MM.1S (cell line): ENCODE results near the gene CAMK2N1.

Experiments used
- EZH2 ChIP-seq: fragments of 300-600 bp; sonication (generic); optimal IDR thresholded peaks from 2 replicates; pipeline ENCODE3; 2017; ENCODE audit warnings: low read depth, mild to moderate bottlenecking, antibody characterized with exemption, low read length, mixed read lengths
- EZH2phosphoT487 ChIP-seq: fragments of 300-600 bp; sonication (generic); IDR thresholded peaks from 2 replicates; pipeline ENCODE4 v1.6.1; 2018; ENCODE audit warnings: antibody characterized with exemption, low read length
- TF ChIP-seq, protein P1 (sequence below): fragments of 300-600 bp; sonication (generic); IDR thresholded peaks from 2 replicates; pipeline ENCODE4 v1.5.1; 2016; ENCODE audit warnings: antibody characterized with exemption, low read length, mixed read lengths

DNA sequence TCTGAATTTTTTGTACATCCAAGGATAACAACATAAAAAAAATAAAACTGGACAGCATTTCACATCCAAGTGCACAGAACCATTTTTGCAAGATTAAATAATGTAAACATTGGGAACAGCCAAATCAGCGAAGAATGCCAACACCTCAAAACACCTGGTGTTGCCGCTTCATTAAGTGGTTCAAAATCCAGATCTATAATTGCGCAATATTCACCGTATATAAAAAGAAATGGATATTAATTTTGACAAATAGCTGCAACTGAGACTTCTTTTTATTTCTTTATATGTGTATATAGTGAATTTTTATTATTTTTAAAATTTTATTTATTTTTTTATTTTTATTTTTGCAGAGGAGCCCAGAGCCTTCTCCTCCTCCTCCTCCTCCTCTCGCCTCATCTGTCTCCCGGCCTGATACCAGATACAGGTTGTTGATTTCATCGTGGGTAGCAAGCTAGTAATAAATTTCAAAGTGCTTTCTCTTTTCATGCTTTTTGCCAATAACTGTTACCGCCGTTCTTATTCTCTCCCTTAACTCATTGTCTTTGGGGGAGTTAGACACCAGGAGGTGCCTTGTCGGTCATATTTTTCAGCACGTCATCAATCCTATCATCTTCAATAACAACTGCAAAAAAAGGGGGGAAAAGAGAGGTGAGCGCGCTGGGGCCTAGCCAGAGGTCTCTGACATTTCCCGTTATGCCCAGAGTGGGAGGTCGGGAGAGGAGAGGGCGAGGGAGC, 2.7 kb downstream of the CAMK2N1 start:
- TF ChIP-seq, protein P1, sequence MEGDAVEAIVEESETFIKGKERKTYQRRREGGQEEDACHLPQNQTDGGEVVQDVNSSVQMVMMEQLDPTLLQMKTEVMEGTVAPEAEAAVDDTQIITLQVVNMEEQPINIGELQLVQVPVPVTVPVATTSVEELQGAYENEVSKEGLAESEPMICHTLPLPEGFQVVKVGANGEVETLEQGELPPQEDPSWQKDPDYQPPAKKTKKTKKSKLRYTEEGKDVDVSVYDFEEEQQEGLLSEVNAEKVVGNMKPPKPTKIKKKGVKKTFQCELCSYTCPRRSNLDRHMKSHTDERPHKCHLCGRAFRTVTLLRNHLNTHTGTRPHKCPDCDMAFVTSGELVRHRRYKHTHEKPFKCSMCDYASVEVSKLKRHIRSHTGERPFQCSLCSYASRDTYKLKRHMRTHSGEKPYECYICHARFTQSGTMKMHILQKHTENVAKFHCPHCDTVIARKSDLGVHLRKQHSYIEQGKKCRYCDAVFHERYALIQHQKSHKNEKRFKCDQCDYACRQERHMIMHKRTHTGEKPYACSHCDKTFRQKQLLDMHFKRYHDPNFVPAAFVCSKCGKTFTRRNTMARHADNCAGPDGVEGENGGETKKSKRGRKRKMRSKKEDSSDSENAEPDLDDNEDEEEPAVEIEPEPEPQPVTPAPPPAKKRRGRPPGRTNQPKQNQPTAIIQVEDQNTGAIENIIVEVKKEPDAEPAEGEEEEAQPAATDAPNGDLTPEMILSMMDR: no peak
- TF ChIP-seq EZH2: no peak
- TF ChIP-seq EZH2phosphoT487: no peak
